Loucy (cell line): ENCODE data around the gene CD84.

Source experiments
- H2AFZ ChIP-seq: fragments of 200-600 bp; sonication (generic); 2 replicates; pipeline ENCODE4 v1.6.0; 2016; ENCODE audit warnings: antibody characterized with exemption, mild to moderate bottlenecking, low read length, moderate library complexity
- H3F3A ChIP-seq: fragments of 200-600 bp; 2 replicates; pipeline ENCODE4 v1.6.0; 2016; ENCODE audit warnings: antibody characterized with exemption, low read depth, mild to moderate bottlenecking
- H3K27me3 ChIP-seq: fragments of 200-600 bp; sonication (generic); 2 replicates; pipeline ENCODE4 v1.6.1; 2014; ENCODE audit warnings: low read length, mild to moderate bottlenecking; ENCODE audit not compliant: insufficient read depth, poor library complexity, severe bottlenecking
- H3K36me3 ChIP-seq: fragments of 200-600 bp; sonication (generic); 2 replicates; pipeline ENCODE4 v1.6.1; 2016; ENCODE audit warnings: low read length; ENCODE audit not compliant: insufficient read depth
- H3K4me1 ChIP-seq: fragments of 200-600 bp; sonication (generic); 2 replicates; pipeline ENCODE4 v1.5.1; 2014; ENCODE audit warnings: low read length, mild to moderate bottlenecking; ENCODE audit not compliant: insufficient read depth, poor library complexity, severe bottlenecking
- H3K4me2 ChIP-seq: fragments of 200-600 bp; sonication (generic); 2 replicates; pipeline ENCODE4 v1.6.0; 2014; ENCODE audit warnings: antibody characterized with exemption, low read length, low read depth, mild to moderate bottlenecking; ENCODE audit not compliant: poor library complexity, severe bottlenecking
- H3K4me3 ChIP-seq: fragments of 200-600 bp; sonication (generic); 2 replicates; pipeline ENCODE4 v1.5.1; 2014; ENCODE audit warnings: low read length, mild to moderate bottlenecking, mixed read lengths; ENCODE audit not compliant: poor library complexity, severe bottlenecking
- H3K79me2 ChIP-seq: fragments of 200-600 bp; sonication (generic); 2 replicates; pipeline ENCODE4 v1.6.1; 2014; ENCODE audit warnings: low read length; ENCODE audit not compliant: insufficient read depth
- H3K9ac ChIP-seq: fragments of 200-600 bp; sonication (generic); 2 replicates; pipeline ENCODE4 v1.6.0; 2014; ENCODE audit warnings: mild to moderate bottlenecking, low read depth, low read length, moderate library complexity; ENCODE audit not compliant: poor library complexity, severe bottlenecking
- H3K9me2 ChIP-seq: fragments of 200-600 bp; sonication (generic); replicated peaks from 2 replicates; pipeline ENCODE4 v1.6.1; 2016; ENCODE audit warnings: low read depth, low read length, mixed read lengths
- H3K9me3 ChIP-seq: fragments of 200-600 bp; sonication (generic); 2 replicates; pipeline ENCODE4 v1.6.1; 2014; ENCODE audit warnings: mild to moderate bottlenecking, antibody characterized with exemption, low read length, low read depth; ENCODE audit not compliant: insufficient read depth
- H4K20me1 ChIP-seq: fragments of 200-600 bp; sonication (generic); 2 replicates; pipeline ENCODE4 v1.6.0; 2014; ENCODE audit warnings: antibody characterized with exemption, low read length, mild to moderate bottlenecking; ENCODE audit not compliant: insufficient read depth, poor library complexity, severe bottlenecking
- CTCF ChIP-seq: fragments of 200-600 bp; sonication (generic); conservative IDR thresholded peaks from 2 replicates; pipeline ENCODE4 v1.5.1; 2014; ENCODE audit warnings: mild to moderate bottlenecking, antibody characterized with exemption, low read length
- EZH2phosphoT487 ChIP-seq: fragments of 200-600 bp; IDR thresholded peaks from 2 replicates; pipeline ENCODE4 v1.6.1; 2018; ENCODE audit warnings: antibody characterized with exemption, mild to moderate bottlenecking, moderate library complexity, borderline replicate concordance

The CD84 gene

DNA sequence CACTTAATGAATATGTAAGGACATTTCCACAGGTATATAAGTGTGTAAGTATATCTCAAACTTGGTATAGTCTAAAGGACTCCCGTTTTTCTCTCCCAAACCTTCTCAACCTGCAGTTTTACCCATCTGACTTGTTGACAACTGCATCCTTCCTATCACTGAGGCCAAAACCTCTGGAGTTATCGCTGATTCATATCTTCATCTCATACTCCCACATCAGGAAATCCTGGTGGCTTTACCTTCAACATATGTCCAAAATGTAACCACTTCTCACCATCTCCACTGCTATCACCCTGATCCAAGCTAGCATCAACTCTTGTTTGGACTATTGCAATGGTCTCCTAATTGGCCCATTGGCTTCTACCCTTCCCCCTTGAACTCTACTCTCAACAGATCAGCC, 86.7 kb downstream of the CD84 start:
- Histone ChIP-seq H3K79me2 (no peaks in the 10 kb centered on the region), H4K20me1 (no peaks in the 10 kb centered on the region), H3K9me2 (no peaks in the 10 kb centered on the region), H3K9me3 (no peaks in the 10 kb centered on the region), H2AFZ (no peak overlapping the region), H3K4me3 (no peak overlapping the region), H3F3A (no peaks in the 10 kb centered on the region), H3K4me2 (no peak overlapping the region), H3K27me3 (no peaks in the 10 kb centered on the region), H3K4me1 (no peaks in the 10 kb centered on the region), H3K36me3 (no peaks in the 10 kb centered on the region), H3K9ac (no peak overlapping the region)
- TF ChIP-seq CTCF (no peak), EZH2phosphoT487 (no peak)

DNA sequence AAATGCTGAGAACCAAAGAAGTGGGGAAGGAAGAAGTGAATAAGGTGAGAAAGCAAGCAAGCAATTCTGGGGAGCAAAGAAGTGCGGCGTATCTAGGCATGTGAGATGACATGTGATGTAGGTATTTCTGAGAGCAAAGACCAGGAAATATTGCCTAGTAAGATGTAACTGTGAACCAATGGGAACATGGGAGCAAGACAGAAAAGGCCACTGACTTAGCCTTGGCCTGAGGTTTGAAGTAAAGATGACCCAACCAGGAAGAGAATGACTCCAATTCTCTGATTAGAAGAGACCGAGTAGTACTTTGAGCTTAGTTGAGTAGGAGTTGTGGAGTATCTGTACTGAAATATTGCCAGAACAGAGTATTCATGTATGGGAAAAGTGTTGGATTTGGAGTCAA, 87.3 kb downstream of the CD84 start:
- H3K4me1 ChIP-seq, result no peaks in the 10 kb centered on the region
- no peak overlapping the region for H3K4me3 ChIP-seq
- no peaks in the 10 kb centered on the region for H4K20me1 ChIP-seq
- no peak overlapping the region for H2AFZ ChIP-seq
- no peaks in the 10 kb centered on the region for H3K9me2 ChIP-seq
- no peak overlapping the region for H3K9ac ChIP-seq
- H3F3A ChIP-seq, result no peaks in the 10 kb centered on the region
- no peaks in the 10 kb centered on the region for H3K36me3 ChIP-seq
- TF ChIP-seq EZH2phosphoT487, result no peak
- no peak for TF ChIP-seq CTCF
- no peak overlapping the region for H3K4me2 ChIP-seq
- no peaks in the 10 kb centered on the region for H3K9me3 ChIP-seq
- H3K79me2 ChIP-seq, result no peaks in the 10 kb centered on the region
- H3K27me3 ChIP-seq, result no peaks in the 10 kb centered on the region
